ENCODE measurements around the gene TM4SF5.

DNA sequence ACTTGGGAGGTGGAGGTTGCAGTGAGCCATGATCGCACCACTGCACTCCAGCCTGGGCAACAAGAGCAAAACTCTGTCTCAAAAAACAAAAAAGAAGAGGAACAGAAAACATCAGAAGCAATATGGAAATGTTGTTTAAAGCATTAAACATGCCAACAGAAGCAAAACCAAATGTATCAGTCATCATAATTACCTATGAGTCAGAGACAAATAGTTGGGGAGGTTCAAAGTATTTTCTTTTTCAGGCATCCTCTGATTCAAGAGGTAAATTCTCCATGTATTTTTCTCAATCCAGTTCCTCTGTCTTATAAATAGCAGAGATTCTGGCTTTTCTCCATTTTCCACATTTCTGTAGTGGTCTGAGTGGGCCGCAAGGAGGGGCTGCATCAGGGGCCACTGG is 2.1 kb upstream of the TM4SF5 start:
- TF ChIP-seq, protein P1, sequence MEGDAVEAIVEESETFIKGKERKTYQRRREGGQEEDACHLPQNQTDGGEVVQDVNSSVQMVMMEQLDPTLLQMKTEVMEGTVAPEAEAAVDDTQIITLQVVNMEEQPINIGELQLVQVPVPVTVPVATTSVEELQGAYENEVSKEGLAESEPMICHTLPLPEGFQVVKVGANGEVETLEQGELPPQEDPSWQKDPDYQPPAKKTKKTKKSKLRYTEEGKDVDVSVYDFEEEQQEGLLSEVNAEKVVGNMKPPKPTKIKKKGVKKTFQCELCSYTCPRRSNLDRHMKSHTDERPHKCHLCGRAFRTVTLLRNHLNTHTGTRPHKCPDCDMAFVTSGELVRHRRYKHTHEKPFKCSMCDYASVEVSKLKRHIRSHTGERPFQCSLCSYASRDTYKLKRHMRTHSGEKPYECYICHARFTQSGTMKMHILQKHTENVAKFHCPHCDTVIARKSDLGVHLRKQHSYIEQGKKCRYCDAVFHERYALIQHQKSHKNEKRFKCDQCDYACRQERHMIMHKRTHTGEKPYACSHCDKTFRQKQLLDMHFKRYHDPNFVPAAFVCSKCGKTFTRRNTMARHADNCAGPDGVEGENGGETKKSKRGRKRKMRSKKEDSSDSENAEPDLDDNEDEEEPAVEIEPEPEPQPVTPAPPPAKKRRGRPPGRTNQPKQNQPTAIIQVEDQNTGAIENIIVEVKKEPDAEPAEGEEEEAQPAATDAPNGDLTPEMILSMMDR (IDR thresholded peaks at IDR 0.05) = no peak
- no peak for TF ChIP-seq POLR2A (IDR thresholded peaks at IDR 0.05)
